GM21717 (cell line): ENCODE data around the gene NUP153.
"Not testable (repeated sequence)": the region's sequence is repeated elsewhere in the genome, so short reads cannot be mapped to it uniquely, and the experiment has no call there.

ENCODE experiments used
- ATAC-seq: cut with Tn5 transposase; IDR thresholded peaks from one replicate; pipeline ENCODE4 v1.9.1; 2021; ENCODE audit warnings: mild to moderate bottlenecking, moderate library complexity; ENCODE audit not compliant: unreplicated experiment

NUP153 gene

GRCh38 chr6:17706580-17707370 is at the start of gene NUP153:
NUP153 (minus strand) TSS chr6:17706925; CDS start chr6:17706387, 538 bp downstream.
- ATAC-seq = peak; percentile 56

GRCh38 chr6:17754254-17754653 is 47.5 kb upstream of the NUP153 start:
- no peak for ATAC-seq

- not testable (repeated sequence) for ATAC-seq
Measured at GRCh38 chr6:17745324-17745723, 38.6 kb upstream of the NUP153 start.

GRCh38 chr6:17744757-17745308 is 38.1 kb upstream of the NUP153 start:
- not testable (repeated sequence) for ATAC-seq

- no peak for ATAC-seq
Measured at GRCh38 chr6:17744019-17744756, 37.5 kb upstream of the NUP153 start.

GRCh38 chr6:17741507-17741906 is 34.8 kb upstream of the NUP153 start:
- ATAC-seq = no peak

GRCh38 chr6:17740559-17741220 is 34.0 kb upstream of the NUP153 start:
- ATAC-seq = no peak

- no peak for ATAC-seq
Measured at GRCh38 chr6:17737704-17738252, 31.1 kb upstream of the NUP153 start.

GRCh38 chr6:17735311-17735710 is 28.6 kb upstream of the NUP153 start:
- not testable (repeated sequence) for ATAC-seq

- ATAC-seq = no peak
Measured at GRCh38 chr6:17730078-17730704, 23.5 kb upstream of the NUP153 start.

GRCh38 chr6:17729223-17730077 is 22.7 kb upstream of the NUP153 start:
- no peak for ATAC-seq

- no peak for ATAC-seq
Measured at GRCh38 chr6:17728551-17729222, 22.0 kb upstream of the NUP153 start.

GRCh38 chr6:17725083-17725482 is 18.4 kb upstream of the NUP153 start:
- ATAC-seq = no peak

GRCh38 chr6:17724341-17724740 is 17.6 kb upstream of the NUP153 start:
- no peak for ATAC-seq

GRCh38 chr6:17721671-17722070 is 14.9 kb upstream of the NUP153 start:
- ATAC-seq = no peak

GRCh38 chr6:17719323-17720041 is 12.8 kb upstream of the NUP153 start:
- ATAC-seq = no peak

GRCh38 chr6:17716221-17716620 is 9.5 kb upstream of the NUP153 start:
- no peak for ATAC-seq
